MG63 (cell line): ENCODE results near the gene FURIN. TPM values are rescaled to one million over a fixed set of nuclear protein-coding genes. Genes with fewer than 3 reads are reported as not detected.
"Not testable (repeated sequence)": the region's sequence is repeated elsewhere in the genome, so short reads cannot be mapped to it uniquely, and the experiment has no call there.

ENCODE experiments used
- DNase-seq: peaks from one replicate; pipeline ENCODE4 v3.0.0-alpha.2; 2020
- H3K27me3 ChIP-seq: fragments of 250-450 bp; sonication (Bioruptor Pico); 2 replicates; pipeline ENCODE4 v1.5.1; 2020; ENCODE audit warnings: mild to moderate bottlenecking, moderate library complexity
- H3K36me3 ChIP-seq: fragments of 250-450 bp; sonication (Bioruptor Pico); 2 replicates; pipeline ENCODE4 v1.5.1; 2020; ENCODE audit warnings: mild to moderate bottlenecking, moderate library complexity
- H3K4me3 ChIP-seq: fragments of 250-450 bp; sonication (Bioruptor Pico); 2 replicates; pipeline ENCODE4 v1.5.1; 2020; ENCODE audit warnings: mild to moderate bottlenecking, moderate library complexity
- H3K9me3 ChIP-seq: fragments of 250-450 bp; sonication (Bioruptor Pico); 2 replicates; pipeline ENCODE4 v1.5.1; 2020; ENCODE audit warnings: mild to moderate bottlenecking, moderate library complexity
- total RNA-seq: library from RNA; depleted of rRNA; stranded (reverse); fragments of >200 nt; shearing (Covaris generic); gene quantifications from 2 replicates; pipeline ENCODE4 v1.2.3, GENCODE V29; 2014; ENCODE audit warnings: low replicate concordance; rRNA removed

The FURIN gene
- 14.7 and 19.3 TPM in 2 replicates for total RNA-seq

GRCh38 chr15:90868261-90868689 lies at the start of gene FURIN:
FURIN (plus strand) TSS chr15:90868588; CDS start chr15:90875741, 7,153 bp downstream.
- Histone ChIP-seq H3K4me3 (no peak within 1 kb of the TSS), H3K27me3 (no peaks in the 10 kb centered on the region), H3K9me3 (no peaks in the 10 kb centered on the region), H3K36me3 (peaks cover 5% of the 10 kb centered on the region; the same call in 1 of the 2 replicates)
- no peak for DNase-seq

- Histone ChIP-seq H3K27me3 (no peaks in the 10 kb centered on the region), H3K36me3 (no peaks in the 10 kb centered on the region), H3K9me3 (no peaks in the 10 kb centered on the region), H3K4me3 (no peak overlapping the region)
- DNase-seq: no peak
Measured at GRCh38 chr15:90819390-90819789, 49.0 kb upstream of the FURIN start.

GRCh38 chr15:90819850-90820249 lies 48.5 kb upstream of the FURIN start:
- H3K27me3 ChIP-seq: no peaks in the 10 kb centered on the region
- no peak for DNase-seq
- no peaks in the 10 kb centered on the region for H3K9me3 ChIP-seq
- no peaks in the 10 kb centered on the region for H3K36me3 ChIP-seq
- no peak overlapping the region for H3K4me3 ChIP-seq

- Histone ChIP-seq H3K27me3 (no peaks in the 10 kb centered on the region), H3K36me3 (no peaks in the 10 kb centered on the region), H3K4me3 (no peak overlapping the region), H3K9me3 (no peaks in the 10 kb centered on the region)
- DNase-seq: no peak
Measured at GRCh38 chr15:90820481-90820880, 47.9 kb upstream of the FURIN start.

GRCh38 chr15:90822204-90822955 lies 46.0 kb upstream of the FURIN start:
- Histone ChIP-seq H3K27me3 (no peaks in the 10 kb centered on the region), H3K9me3 (no peaks in the 10 kb centered on the region)
- DNase-seq: no peak

GRCh38 chr15:90823455-90823974 lies 44.9 kb upstream of the FURIN start:
- Histone ChIP-seq H3K4me3 (no peak overlapping the region), H3K36me3 (no peaks in the 10 kb centered on the region), H3K9me3 (no peaks in the 10 kb centered on the region), H3K27me3 (no peaks in the 10 kb centered on the region)
- no peak for DNase-seq

More at GRCh38 chr15:90822204-90822955, 46.0 kb upstream of the FURIN start:
- Histone ChIP-seq H3K4me3 (no peak overlapping the region), H3K36me3 (no peaks in the 10 kb centered on the region)

GRCh38 chr15:90825115-90825899 lies 43.1 kb upstream of the FURIN start:
- not testable (repeated sequence) for DNase-seq, H3K27me3 ChIP-seq, H3K4me3 ChIP-seq, H3K36me3 ChIP-seq, H3K9me3 ChIP-seq

GRCh38 chr15:90826206-90826885 lies 42.0 kb upstream of the FURIN start:
- not testable (repeated sequence) for H3K4me3 ChIP-seq, H3K27me3 ChIP-seq, H3K36me3 ChIP-seq, DNase-seq, H3K9me3 ChIP-seq

- no peak for DNase-seq
- no peaks in the 10 kb centered on the region for H3K36me3 ChIP-seq
- H3K27me3 ChIP-seq: no peaks in the 10 kb centered on the region
Measured at GRCh38 chr15:90826886-90827435, 41.4 kb upstream of the FURIN start.

GRCh38 chr15:90828111-90828510 lies 40.3 kb upstream of the FURIN start:
- H3K4me3 ChIP-seq: no peak overlapping the region
- DNase-seq: no peak
- H3K9me3 ChIP-seq: no peaks in the 10 kb centered on the region
- H3K36me3 ChIP-seq: no peaks in the 10 kb centered on the region
- no peaks in the 10 kb centered on the region for H3K27me3 ChIP-seq

More at GRCh38 chr15:90826886-90827435, 41.4 kb upstream of the FURIN start:
- Histone ChIP-seq H3K4me3 (no peak overlapping the region), H3K9me3 (no peaks in the 10 kb centered on the region)

- Histone ChIP-seq H3K9me3 (no peaks in the 10 kb centered on the region), H3K27me3 (no peaks in the 10 kb centered on the region), H3K4me3 (no peak overlapping the region), H3K36me3 (no peaks in the 10 kb centered on the region)
- no peak for DNase-seq
Measured at GRCh38 chr15:90829126-90829525, 39.3 kb upstream of the FURIN start.

GRCh38 chr15:90829942-90830440 lies 38.4 kb upstream of the FURIN start:
- H3K9me3 ChIP-seq: no peaks in the 10 kb centered on the region
- no peak overlapping the region for H3K4me3 ChIP-seq
- no peaks in the 10 kb centered on the region for H3K27me3 ChIP-seq
- no peaks in the 10 kb centered on the region for H3K36me3 ChIP-seq
- no peak for DNase-seq

GRCh38 chr15:90834626-90835025 lies 33.8 kb upstream of the FURIN start:
- Histone ChIP-seq H3K27me3 (no peaks in the 10 kb centered on the region), H3K9me3 (no peaks in the 10 kb centered on the region), H3K4me3 (no peak overlapping the region), H3K36me3 (no peaks in the 10 kb centered on the region)
- no peak for DNase-seq

GRCh38 chr15:90836296-90836871 lies 32.0 kb upstream of the FURIN start:
- DNase-seq: no peak
- Histone ChIP-seq H3K4me3 (no peak overlapping the region), H3K27me3 (no peaks in the 10 kb centered on the region), H3K36me3 (no peaks in the 10 kb centered on the region), H3K9me3 (no peaks in the 10 kb centered on the region)

GRCh38 chr15:90837094-90837493 lies 31.3 kb upstream of the FURIN start:
- no peaks in the 10 kb centered on the region for H3K9me3 ChIP-seq
- H3K27me3 ChIP-seq: no peaks in the 10 kb centered on the region
- DNase-seq: no peak
- H3K36me3 ChIP-seq: no peaks in the 10 kb centered on the region
- no peak overlapping the region for H3K4me3 ChIP-seq

GRCh38 chr15:90838139-90838538 lies 30.2 kb upstream of the FURIN start:
- DNase-seq: no peak
- H3K36me3 ChIP-seq: no peaks in the 10 kb centered on the region
- H3K9me3 ChIP-seq: no peaks in the 10 kb centered on the region
- H3K27me3 ChIP-seq: no peaks in the 10 kb centered on the region
- no peak overlapping the region for H3K4me3 ChIP-seq
